ENCODE data around the gene XPO6. TPM values are rescaled to one million over a fixed set of nuclear protein-coding genes. Genes with fewer than 3 reads are reported as not detected.

The XPO6 gene
- polyA plus RNA-seq, 1 of the 3 experiments (the other 2 are of a cell fraction) = 97.1 TPM

- POLR2A ChIA-PET = no interaction called here
- H3K36me3 ChIP-seq (replicated peaks in 1 of 2; ENCODE audit: control insufficient read depth in 1 of 2, insufficient read depth in 2 of 2, low read length in 1 of 2) = peaks cover 49 to 59% of the 10 kb centered on the region in 2 experiments
- peaks cover 35% of the 10 kb centered on the region; the same call in 1 of the 2 replicates for H3K79me2 ChIP-seq (ENCODE audit: insufficient read depth)
- WGBS (ENCODE audit: low lambda C conversion rate) = 93% methylated on average over 3 of the region's 3 CpGs
- no peaks in the 10 kb centered on the region; a peak in 1 of 4 replicates for H3K4me1 ChIP-seq (ENCODE audit: control insufficient read depth in 1 of 2, insufficient read depth in 2 of 2, low read depth in 1 of 2, low read length in 1 of 2)
- H3K27ac ChIP-seq (ENCODE audit: low read depth in 2 of 2, low read length in 1 of 2) = no peak overlapping the region
- H3K9me2 ChIP-seq = no peaks in the 10 kb centered on the region
- CTCF ChIA-PET = interaction anchor here (0.7 kb wide), 1 partner anchor 85 kb away, joined by 3 read pairs; no protein-coding TSS in a partner anchor
- H4K20me1 ChIP-seq (ENCODE audit: insufficient read depth) = no peaks in the 10 kb centered on the region; the same call in 1 of the 2 replicates
- no peak for TF ChIP-seq FOSL2 (IDR thresholded peaks at IDR 0.05; ENCODE audit: borderline replicate concordance, low read depth)
- no peak for TF ChIP-seq REST (IDR thresholded peaks at IDR 0.05; ENCODE audit: low read depth, low read length)
- no peak for TF ChIP-seq ELF1 (IDR thresholded peaks at IDR 0.05)
- TF ChIP-seq GATA2 (CRISPR knock-in tag; IDR thresholded peaks at IDR 0.05) = no peak
- no peak for TF ChIP-seq FOXM1 (IDR thresholded peaks at IDR 0.05; ENCODE audit: low read depth)
- no peak for TF ChIP-seq JUND (IDR thresholded peaks at IDR 0.05)
- no peak for TF ChIP-seq PBX3 (IDR thresholded peaks at IDR 0.05)
- TF ChIP-seq RAD21 (IDR thresholded peaks at IDR 0.05; ENCODE audit: low read length) = no peak
- no peak for TF ChIP-seq EZH2phosphoT487 (IDR thresholded peaks at IDR 0.05; ENCODE audit: borderline replicate concordance, low read depth)
- TF ChIP-seq USF1 (IDR thresholded peaks at IDR 0.05; ENCODE audit: borderline replicate concordance, low read depth) = no peak
- no peak overlapping the region for H3K9ac ChIP-seq
- no peaks in the 10 kb centered on the region for H3K9me3 ChIP-seq
- DNase-seq = no peak
- no peak overlapping the region for H3K4me2 ChIP-seq
- H2AFZ ChIP-seq (ENCODE audit: low read depth) = no peak overlapping the region
- no peaks in the 10 kb centered on the region for H3F3A ChIP-seq (replicated peaks; ENCODE audit: insufficient read depth)
- no peak overlapping the region for H3K4me3 ChIP-seq (ENCODE audit: low read depth in 2 of 2, low read length in 1 of 2)
- H3K27me3 ChIP-seq (ENCODE audit: insufficient read depth) = no peaks in the 10 kb centered on the region
These were observed 56.5 kb downstream of the XPO6 start for GRCh38 chr16:28155293-28155692.

GRCh38 chr16:28151180-28151579 is 60.6 kb downstream of the XPO6 start:
- H3K79me2 ChIP-seq (ENCODE audit: insufficient read depth) = peaks cover 22% of the 10 kb centered on the region; the same call in 1 of the 2 replicates
- no peak overlapping the region for H3K4me3 ChIP-seq (ENCODE audit: low read depth in 2 of 2, low read length in 1 of 2)
- no peaks in the 10 kb centered on the region for H4K20me1 ChIP-seq (ENCODE audit: insufficient read depth)
- H3K9ac ChIP-seq = no peak overlapping the region
- no peak overlapping the region for H3K4me2 ChIP-seq
- peaks cover 1% of the 10 kb centered on the region for H3F3A ChIP-seq (replicated peaks; ENCODE audit: insufficient read depth)
- ChIA-PET CTCF (interaction anchor here (1.0 to 1.2 kb wide), 3 partner anchors 12 to 39 kb away, joined by 3 read pairs; no protein-coding TSS in a partner anchor), POLR2A (no interaction called here)
- 95% methylated on average over 7 of the region's 7 CpGs for WGBS (ENCODE audit: low lambda C conversion rate)
- no peaks in the 10 kb centered on the region for H3K4me1 ChIP-seq (ENCODE audit: control insufficient read depth in 1 of 2, insufficient read depth in 2 of 2, low read depth in 1 of 2, low read length in 1 of 2)
- no peak for TF ChIP-seq GATA2 (CRISPR knock-in tag; IDR thresholded peaks at IDR 0.05)
- TF ChIP-seq RFX5 (IDR thresholded peaks at IDR 0.05; ENCODE audit: low read length) = no peak
- H3K36me3 ChIP-seq (replicated peaks in 1 of 2; ENCODE audit: control insufficient read depth in 1 of 2, insufficient read depth in 2 of 2, low read length in 1 of 2) = peaks cover 70 to 72% of the 10 kb centered on the region in 2 experiments
- no peak overlapping the region for H2AFZ ChIP-seq (ENCODE audit: low read depth)
- no peaks in the 10 kb centered on the region for H3K9me3 ChIP-seq
- H3K27ac ChIP-seq (ENCODE audit: low read depth in 2 of 2, low read length in 1 of 2) = no peak overlapping the region
- H3K9me2 ChIP-seq = no peaks in the 10 kb centered on the region
- DNase-seq = no peak
- no peaks in the 10 kb centered on the region for H3K27me3 ChIP-seq (ENCODE audit: insufficient read depth)
